ENCODE measurements around the gene HBEGF. TPM values are rescaled to one million over a fixed set of nuclear protein-coding genes. Genes with fewer than 3 reads are reported as not detected.

Gene HBEGF
- 21.7 TPM for total RNA-seq
- long read RNA-seq, transcript HBEGF-201 (6 exons, 2,386 nt), result major isoform, 37 of 41 reads
- long read RNA-seq, partial matches to known transcripts, result 3 of 41 reads
- long read RNA-seq, other reads (novel, unspliced or antisense), result 0 of 41 reads

- peak; percentile 89 for ATAC-seq (ENCODE audit: poor library complexity)
- DNase-seq, result peak; percentile 90
- intact Hi-C loops (cut with DNase I), result loop anchor here (5.0 kb wide), 1 partner anchor 169 kb away; the partner anchor contains the start of gene CYSTM1
These were observed at the start of gene HBEGF for GRCh38 chr5:140346348-140347221. HBEGF (minus strand) TSS chr5:140346603; CDS start chr5:140346328, 275 bp downstream.

- ATAC-seq (ENCODE audit: poor library complexity) (no peak), DNase-seq (peak; percentile 8)
- intact Hi-C loops (cut with DNase I), result no loop called here
These were observed 47.3 kb upstream of the HBEGF start for GRCh38 chr5:140393738-140394137.

GRCh38 chr5:140391732-140392131, 45.3 kb upstream of the HBEGF start:
- ATAC-seq (ENCODE audit: poor library complexity) (no peak), DNase-seq (peak; percentile 6)
- intact Hi-C loops (cut with DNase I), result no loop called here

- DNase-seq (peak; percentile 10), ATAC-seq (ENCODE audit: poor library complexity) (no peak)
- intact Hi-C loops (cut with DNase I), result no loop called here
These were observed 44.9 kb upstream of the HBEGF start for GRCh38 chr5:140391312-140391711.

GRCh38 chr5:140388052-140388451, 41.6 kb upstream of the HBEGF start:
- ATAC-seq (ENCODE audit: poor library complexity), result no peak
- DNase-seq, result no peak
- intact Hi-C loops (cut with DNase I), result no loop called here

GRCh38 chr5:140383300-140383699, 36.9 kb upstream of the HBEGF start:
- ATAC-seq (ENCODE audit: poor library complexity) (no peak), DNase-seq (no peak)
- intact Hi-C loops (cut with DNase I), result no loop called here

- intact Hi-C loops (cut with DNase I), result no loop called here
- ATAC-seq (ENCODE audit: poor library complexity) (no peak), DNase-seq (no peak)
These were observed 36.5 kb upstream of the HBEGF start for GRCh38 chr5:140382866-140383265.

GRCh38 chr5:140381972-140382371, 35.6 kb upstream of the HBEGF start:
- DNase-seq (no peak), ATAC-seq (ENCODE audit: poor library complexity) (no peak)
- intact Hi-C loops (cut with DNase I), result no loop called here

GRCh38 chr5:140381351-140381750, 34.9 kb upstream of the HBEGF start:
- DNase-seq, result no peak

GRCh38 chr5:140372971-140373487, 26.6 kb upstream of the HBEGF start:
- peak; percentile 79 for ATAC-seq (ENCODE audit: poor library complexity)
- intact Hi-C loops (cut with DNase I), result loop anchor here (10.0 kb wide), 2 partner anchors 272 to 672 kb away; partner anchors contain the start of genes IK and NDUFA2
- DNase-seq, result peak; percentile 84

More at GRCh38 chr5:140381351-140381750, 34.9 kb upstream of the HBEGF start:
- intact Hi-C loops (cut with DNase I), result no loop called here
- ATAC-seq (ENCODE audit: poor library complexity), result no peak

GRCh38 chr5:140371356-140372151, 25.2 kb upstream of the HBEGF start:
- ATAC-seq (ENCODE audit: poor library complexity) (no peak), DNase-seq (no peak)
- intact Hi-C loops (cut with DNase I), result loop anchor here (10.0 kb wide), 2 partner anchors 273 to 673 kb away; partner anchors contain the start of genes IK and NDUFA2

- intact Hi-C loops (cut with DNase I), result no loop called here
- ATAC-seq (ENCODE audit: poor library complexity) (no peak), DNase-seq (no peak)
These were observed 21.0 kb upstream of the HBEGF start for GRCh38 chr5:140367256-140368013.

- no peak for DNase-seq
- intact Hi-C loops (cut with DNase I), result no loop called here
- no peak for ATAC-seq (ENCODE audit: poor library complexity)
These were observed 20.3 kb upstream of the HBEGF start for GRCh38 chr5:140366589-140367255.

- ATAC-seq (ENCODE audit: poor library complexity) (no peak), DNase-seq (no peak)
- intact Hi-C loops (cut with DNase I), result no loop called here
These were observed 19.5 kb upstream of the HBEGF start for GRCh38 chr5:140365941-140366340.

GRCh38 chr5:140365282-140365681, 18.9 kb upstream of the HBEGF start:
- intact Hi-C loops (cut with DNase I), result no loop called here

GRCh38 chr5:140364472-140364765, 18.0 kb upstream of the HBEGF start:
- DNase-seq, result no peak
- no peak for ATAC-seq (ENCODE audit: poor library complexity)
- intact Hi-C loops (cut with DNase I), result no loop called here

More at GRCh38 chr5:140365282-140365681, 18.9 kb upstream of the HBEGF start:
- ATAC-seq (ENCODE audit: poor library complexity) (no peak), DNase-seq (no peak)

GRCh38 chr5:140363631-140364471, 17.4 kb upstream of the HBEGF start:
- intact Hi-C loops (cut with DNase I), result no loop called here
- DNase-seq (no peak), ATAC-seq (ENCODE audit: poor library complexity) (no peak)
